GM12875 (cell line): Measurements from ENCODE around the gene SUCLG2.
"Not testable (repeated sequence)": the region's sequence is repeated elsewhere in the genome, so short reads cannot be mapped to it uniquely, and the experiment has no call there.

Experiments used
- H3K4me3 ChIP-seq: one replicate; pipeline ENCODE4 v1.5.1; 2011; ENCODE audit warnings: low read depth, low read length, control low read depth
- CTCF ChIP-seq: IDR thresholded peaks from 2 replicates; pipeline ENCODE4 v1.5.1; 2011; ENCODE audit warnings: low read depth, mild to moderate bottlenecking, control low read depth, inconsistent platforms, low read length, moderate library complexity, borderline replicate concordance; ENCODE audit not compliant: insufficient read depth

The SUCLG2 gene

GRCh38 chr3:67592057-67592456 lies 62.4 kb downstream of the SUCLG2 start:
- H3K4me3 ChIP-seq, result no peak overlapping the region
- no peak for TF ChIP-seq CTCF

- H3K4me3 ChIP-seq, result no peak overlapping the region
- TF ChIP-seq CTCF, result no peak
These were observed 66.6 kb downstream of the SUCLG2 start for GRCh38 chr3:67587811-67588210.

GRCh38 chr3:67587301-67587700 lies 67.1 kb downstream of the SUCLG2 start:
- no peak overlapping the region for H3K4me3 ChIP-seq
- no peak for TF ChIP-seq CTCF

DNA sequence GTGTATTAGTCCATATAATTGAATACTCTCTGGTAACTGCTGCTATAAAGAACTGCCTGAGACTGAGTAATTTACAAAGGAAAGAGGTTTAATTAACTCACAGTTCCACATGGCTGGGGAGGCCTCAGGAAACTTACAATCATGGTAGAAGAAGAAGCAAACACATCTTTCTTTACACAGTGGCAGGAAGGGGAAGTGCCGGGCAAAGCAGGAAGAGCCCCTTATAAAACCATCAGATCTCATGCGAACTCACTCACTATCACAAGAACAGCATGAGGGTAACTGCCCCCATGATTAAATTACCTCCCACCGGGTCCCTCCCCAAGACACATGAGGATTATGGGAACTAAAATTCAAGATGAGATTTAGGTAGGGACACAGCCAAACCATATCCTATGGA lies 69.8 kb downstream of the SUCLG2 start:
- H3K4me3 ChIP-seq, result not testable (repeated sequence)

GRCh38 chr3:67580430-67581000 lies 73.9 kb downstream of the SUCLG2 start:
- no peak overlapping the region for H3K4me3 ChIP-seq
- no peak for TF ChIP-seq CTCF

GRCh38 chr3:67578416-67578815 lies 76.0 kb downstream of the SUCLG2 start:
- no peak overlapping the region for H3K4me3 ChIP-seq
- no peak for TF ChIP-seq CTCF

DNA sequence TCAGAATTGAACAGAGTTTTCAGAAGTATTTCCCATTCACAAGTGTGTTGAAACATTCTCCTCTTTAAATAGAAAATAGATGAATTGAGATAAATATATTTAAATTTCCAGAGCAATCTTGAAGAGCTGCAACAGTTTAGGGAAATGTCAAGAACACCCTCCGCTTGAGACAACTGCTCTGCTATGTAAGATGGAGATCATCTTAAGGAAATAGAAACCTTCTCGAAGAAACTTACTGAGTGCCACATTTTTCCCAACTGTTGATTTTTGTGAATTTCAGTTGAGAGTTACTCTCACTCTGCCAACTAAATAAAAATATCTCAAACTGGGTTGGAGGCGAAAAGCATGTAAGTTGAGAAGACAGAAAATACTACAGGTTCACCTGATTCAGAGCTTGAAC lies 78.0 kb downstream of the SUCLG2 start:
- no peak for TF ChIP-seq CTCF
- no peak overlapping the region for H3K4me3 ChIP-seq

DNA sequence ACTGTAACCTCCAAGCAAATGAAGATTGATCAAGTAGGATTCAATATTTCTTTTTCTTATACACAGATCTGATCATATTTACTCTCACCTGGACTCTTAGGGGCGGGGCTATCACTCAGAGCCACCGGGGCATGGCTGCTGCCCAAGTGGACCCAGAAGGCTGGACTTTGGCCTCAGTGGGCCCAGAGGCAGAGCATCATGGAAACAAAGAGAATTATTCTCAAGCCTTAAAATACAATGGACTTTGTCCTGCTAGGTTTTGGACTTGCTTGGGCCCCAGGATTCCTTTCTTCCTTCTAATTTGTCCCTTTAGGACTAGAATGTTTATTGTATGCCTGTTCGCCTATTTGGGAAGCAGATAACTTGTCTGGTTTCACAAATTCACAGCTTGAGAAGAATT lies 85.1 kb downstream of the SUCLG2 start:
- H3K4me3 ChIP-seq, result no peak overlapping the region
- no peak for TF ChIP-seq CTCF
